ENCODE data around the gene CERCAM. TPM values are rescaled to one million over a fixed set of nuclear protein-coding genes. Genes with fewer than 3 reads are reported as not detected.

The CERCAM gene
- total and polyA plus RNA-seq, 2 of the 13 experiments (the other 11 are each of a cell fraction or from before 2014, with no cell fraction given): 9.0 to 17.1 TPM

GRCh38 chr9:128420651-128421481, at the start of gene CERCAM (continued):
- TF ChIP-seq PBX3 (CRISPR knock-in tag; IDR thresholded peaks at IDR 0.05; ENCODE audit: borderline replicate concordance): no peak
- TF ChIP-seq FOXP4 (CRISPR knock-in tag; IDR thresholded peaks at IDR 0.05): no peak
- TF ChIP-seq ZNF75D (CRISPR knock-in tag; IDR thresholded peaks at IDR 0.05; ENCODE audit: borderline replicate concordance): no peak
- TF ChIP-seq, protein P1, sequence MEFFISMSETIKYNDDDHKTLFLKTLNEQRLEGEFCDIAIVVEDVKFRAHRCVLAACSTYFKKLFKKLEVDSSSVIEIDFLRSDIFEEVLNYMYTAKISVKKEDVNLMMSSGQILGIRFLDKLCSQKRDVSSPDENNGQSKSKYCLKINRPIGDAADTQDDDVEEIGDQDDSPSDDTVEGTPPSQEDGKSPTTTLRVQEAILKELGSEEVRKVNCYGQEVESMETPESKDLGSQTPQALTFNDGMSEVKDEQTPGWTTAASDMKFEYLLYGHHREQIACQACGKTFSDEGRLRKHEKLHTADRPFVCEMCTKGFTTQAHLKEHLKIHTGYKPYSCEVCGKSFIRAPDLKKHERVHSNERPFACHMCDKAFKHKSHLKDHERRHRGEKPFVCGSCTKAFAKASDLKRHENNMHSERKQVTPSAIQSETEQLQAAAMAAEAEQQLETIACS (CRISPR knock-in tag; IDR thresholded peaks at IDR 0.05): no peak
- TF ChIP-seq ZMAT3 (CRISPR knock-in tag; conservative IDR thresholded peaks at IDR 0.05): peak; percentile 30; the same call in 1 of the 2 replicates
- TF ChIP-seq, protein P2, sequence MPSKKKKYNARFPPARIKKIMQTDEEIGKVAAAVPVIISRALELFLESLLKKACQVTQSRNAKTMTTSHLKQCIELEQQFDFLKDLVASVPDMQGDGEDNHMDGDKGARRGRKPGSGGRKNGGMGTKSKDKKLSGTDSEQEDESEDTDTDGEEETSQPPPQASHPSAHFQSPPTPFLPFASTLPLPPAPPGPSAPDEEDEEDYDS (CRISPR knock-in tag; IDR thresholded peaks at IDR 0.05): no peak
- no peak for TF ChIP-seq HMGA1 (CRISPR knock-in tag; conservative IDR thresholded peaks at IDR 0.05)
- TF ChIP-seq MAFF (IDR thresholded peaks at IDR 0.05; ENCODE audit: low read depth, low read length): no peak
- no peak for TF ChIP-seq ZNF33B (CRISPR knock-in tag; IDR thresholded peaks at IDR 0.05)
- TF ChIP-seq, protein P3, sequence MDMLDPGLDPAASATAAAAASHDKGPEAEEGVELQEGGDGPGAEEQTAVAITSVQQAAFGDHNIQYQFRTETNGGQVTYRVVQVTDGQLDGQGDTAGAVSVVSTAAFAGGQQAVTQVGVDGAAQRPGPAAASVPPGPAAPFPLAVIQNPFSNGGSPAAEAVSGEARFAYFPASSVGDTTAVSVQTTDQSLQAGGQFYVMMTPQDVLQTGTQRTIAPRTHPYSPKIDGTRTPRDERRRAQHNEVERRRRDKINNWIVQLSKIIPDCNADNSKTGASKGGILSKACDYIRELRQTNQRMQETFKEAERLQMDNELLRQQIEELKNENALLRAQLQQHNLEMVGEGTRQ (IDR thresholded peaks at IDR 0.05; ENCODE audit: low read depth, low read length): no peak
- TF ChIP-seq, protein P3 (CRISPR knock-in tag; IDR thresholded peaks at IDR 0.05; ENCODE audit: borderline replicate concordance): no peak
- TF ChIP-seq ZNF24 (IDR thresholded peaks at IDR 0.05): no peak
- no peak for TF ChIP-seq NFATC3 (CRISPR knock-in tag; IDR thresholded peaks at IDR 0.05)
- TF ChIP-seq ZBTB26 (CRISPR knock-in tag; IDR thresholded peaks at IDR 0.05; ENCODE audit: borderline replicate concordance): no peak
- no peak for TF ChIP-seq ZNF510 (CRISPR knock-in tag; IDR thresholded peaks at IDR 0.05; ENCODE audit: low read depth)
- TF ChIP-seq SOX6 (IDR thresholded peaks at IDR 0.05): no peak
- no peak for TF ChIP-seq SOX6 (CRISPR knock-in tag; IDR thresholded peaks at IDR 0.05)
- TF ChIP-seq SIX1 (CRISPR knock-in tag; IDR thresholded peaks at IDR 0.05; ENCODE audit: borderline replicate concordance): no peak
- no peak for TF ChIP-seq TP53 (CRISPR knock-in tag; conservative IDR thresholded peaks at IDR 0.05)
- TF ChIP-seq ZFAT (CRISPR knock-in tag; conservative IDR thresholded peaks at IDR 0.05): no peak

Measured in HepG2 (cell line).